BLaER1 treated with 17β-estradiol and CSF1 and Interleukin-3, amounts not matched to agents 10 nM and 100 nM (cell line): ENCODE measurements around the gene C12orf76.
"Not testable (repeated sequence)": the region's sequence is repeated elsewhere in the genome, so short reads cannot be mapped to it uniquely, and the experiment has no call there.

Source experiments
- H3K27ac ChIP-seq, 11 experiments: shearing (Covaris generic); formaldehyde crosslinking; 2 replicates each; pipeline ENCODE4 v1.8.1; 2022
- H3K27me3 ChIP-seq, 11 experiments: shearing (Covaris generic); formaldehyde crosslinking; 2 replicates each; pipeline ENCODE4 v1.8.1; 2022
- H3K36me3 ChIP-seq, 11 experiments: shearing (Covaris generic); formaldehyde crosslinking; 2 replicates each; pipeline ENCODE4 v1.8.1; 2022
- H3K4me1 ChIP-seq, 10 experiments: shearing (Covaris generic); formaldehyde crosslinking; 2 replicates each; pipeline ENCODE4 v1.8.1; 2022
- H3K4me2 ChIP-seq, 11 experiments: shearing (Covaris generic); formaldehyde crosslinking; 2 replicates each; pipeline ENCODE4 v1.8.1; 2022
- H3K4me3 ChIP-seq, 10 experiments: shearing (Covaris generic); formaldehyde crosslinking; 2 replicates each; pipeline ENCODE4 v1.8.1; 2022
- H3K9ac ChIP-seq, 11 experiments: shearing (Covaris generic); formaldehyde crosslinking; 2 replicates each; pipeline ENCODE4 v1.8.1; 2022
- H3K9me3 ChIP-seq, 11 experiments: shearing (Covaris generic); formaldehyde crosslinking; replicated peaks in 1 of 11; 2 replicates each; pipeline ENCODE4 v1.8.1; 2022
- H4K20me1 ChIP-seq, 11 experiments: shearing (Covaris generic); formaldehyde crosslinking; 2 replicates each; pipeline ENCODE4 v1.8.1; 2022
- Cebpa-rat ChIP-seq, 11 experiments: shearing (Covaris generic); IDR thresholded peaks; 2 replicates each; pipeline ENCODE4 v1.8.1; 2022

C12orf76 gene

GRCh38 chr12:110015132-110015531, 33.2 kb downstream of the C12orf76 start:
- peaks cover 24 to 46% (median 38%) of the 10 kb centered on the region in 10 experiments for H3K4me1 ChIP-seq
- peak overlapping the region in 10 of 11 experiments; percentile 17 to 57 (median 31); a peak in 11 of 22 replicates for H3K9ac ChIP-seq
- H3K4me2 ChIP-seq: peak overlapping the region; percentile 35 to 85 (median 66)
- H3K9me3 ChIP-seq: no peaks in the 10 kb centered on the region
- H3K27me3 ChIP-seq: no peaks in the 10 kb centered on the region
- peaks cover 72 to 83% (median 78%) of the 10 kb centered on the region in 11 experiments for H3K36me3 ChIP-seq
- peak overlapping the region in 10 of 11 experiments; percentile 38 to 68 (median 53); a peak in 19 of 22 replicates for H3K27ac ChIP-seq
- H4K20me1 ChIP-seq: peaks cover 0 to 19% (median 0%) of the 10 kb centered on the region in 11 experiments; a peak in 5 of 22 replicates
- no peak overlapping the region for H3K4me3 ChIP-seq
- no peak for TF ChIP-seq Cebpa-rat (IDR thresholded peaks at IDR 0.05)

- peak overlapping the region in 9 of 11 experiments; percentile 31 to 69 (median 58); a peak in 16 of 22 replicates for H3K27ac ChIP-seq
- peak in 6 of 11 experiments; percentile 13 to 68 (median 40); a peak in 4 of 22 replicates for TF ChIP-seq Cebpa-rat (IDR thresholded peaks at IDR 0.05)
- H3K9me3 ChIP-seq: peaks cover 0 to 7% (median under 1%) of the 10 kb centered on the region in 11 experiments; a peak in 10 of 22 replicates
- peak overlapping the region in 10 of 11 experiments; percentile 20 to 78 (median 54); a peak in 16 of 22 replicates for H3K4me2 ChIP-seq
- H3K4me3 ChIP-seq: no peak overlapping the region
- H3K4me1 ChIP-seq: peaks cover 24 to 50% (median 41%) of the 10 kb centered on the region in 10 experiments
- peaks cover 50 to 65% (median 53%) of the 10 kb centered on the region in 11 experiments for H3K36me3 ChIP-seq
- no peaks in the 10 kb centered on the region for H3K27me3 ChIP-seq
- H4K20me1 ChIP-seq: peaks cover 0 to 19% (median 0%) of the 10 kb centered on the region in 11 experiments; a peak in 5 of 22 replicates
- peak overlapping the region in 1 of 11 experiments; percentile 27; a peak in 1 of 22 replicates for H3K9ac ChIP-seq
Observed at GRCh38 chr12:110012659-110013058, 35.7 kb downstream of the C12orf76 start.

DNA sequence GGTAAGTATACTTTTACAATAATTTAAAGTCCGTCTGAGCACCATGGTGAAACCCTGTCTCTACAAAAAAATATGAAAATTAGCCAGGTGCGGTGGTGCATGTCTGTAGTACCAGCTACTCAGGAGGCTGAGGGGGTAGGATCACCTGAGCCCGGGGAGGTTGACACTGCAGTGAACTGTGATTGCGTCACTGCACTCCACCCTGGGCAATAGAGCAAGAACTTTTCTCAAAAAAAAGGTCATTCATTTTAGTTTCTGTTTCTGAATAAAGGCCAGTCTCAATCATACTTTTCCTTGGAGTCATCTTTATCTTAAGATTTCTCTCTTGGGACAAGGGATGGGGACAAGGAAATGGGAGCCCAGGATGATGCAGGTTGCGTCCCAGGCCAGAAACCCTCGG, 36.2 kb downstream of the C12orf76 start:
- H3K9me3 ChIP-seq: peaks cover 0 to 12% (median 6%) of the 10 kb centered on the region in 11 experiments; a peak in 14 of 22 replicates
- peaks cover 0 to 19% (median 0%) of the 10 kb centered on the region in 11 experiments; a peak in 5 of 22 replicates for H4K20me1 ChIP-seq
- TF ChIP-seq Cebpa-rat (IDR thresholded peaks at IDR 0.05): peak in 8 of 11 experiments; percentile 46 to 85 (median 67); a peak in 11 of 22 replicates
- peak overlapping the region in 10 of 11 experiments; percentile 22 to 69 (median 54); a peak in 16 of 22 replicates for H3K27ac ChIP-seq
- H3K9ac ChIP-seq: peak overlapping the region in 3 of 11 experiments; percentile 3 to 27 (median 8); a peak in 3 of 22 replicates
- H3K27me3 ChIP-seq: no peaks in the 10 kb centered on the region
- H3K4me3 ChIP-seq: no peak overlapping the region
- H3K4me1 ChIP-seq: peaks cover 24 to 50% (median 41%) of the 10 kb centered on the region in 10 experiments
- H3K36me3 ChIP-seq: peaks cover 46 to 61% (median 49%) of the 10 kb centered on the region in 11 experiments
- peak overlapping the region; percentile 20 to 78 (median 53); a peak in 18 of 22 replicates for H3K4me2 ChIP-seq

DNA sequence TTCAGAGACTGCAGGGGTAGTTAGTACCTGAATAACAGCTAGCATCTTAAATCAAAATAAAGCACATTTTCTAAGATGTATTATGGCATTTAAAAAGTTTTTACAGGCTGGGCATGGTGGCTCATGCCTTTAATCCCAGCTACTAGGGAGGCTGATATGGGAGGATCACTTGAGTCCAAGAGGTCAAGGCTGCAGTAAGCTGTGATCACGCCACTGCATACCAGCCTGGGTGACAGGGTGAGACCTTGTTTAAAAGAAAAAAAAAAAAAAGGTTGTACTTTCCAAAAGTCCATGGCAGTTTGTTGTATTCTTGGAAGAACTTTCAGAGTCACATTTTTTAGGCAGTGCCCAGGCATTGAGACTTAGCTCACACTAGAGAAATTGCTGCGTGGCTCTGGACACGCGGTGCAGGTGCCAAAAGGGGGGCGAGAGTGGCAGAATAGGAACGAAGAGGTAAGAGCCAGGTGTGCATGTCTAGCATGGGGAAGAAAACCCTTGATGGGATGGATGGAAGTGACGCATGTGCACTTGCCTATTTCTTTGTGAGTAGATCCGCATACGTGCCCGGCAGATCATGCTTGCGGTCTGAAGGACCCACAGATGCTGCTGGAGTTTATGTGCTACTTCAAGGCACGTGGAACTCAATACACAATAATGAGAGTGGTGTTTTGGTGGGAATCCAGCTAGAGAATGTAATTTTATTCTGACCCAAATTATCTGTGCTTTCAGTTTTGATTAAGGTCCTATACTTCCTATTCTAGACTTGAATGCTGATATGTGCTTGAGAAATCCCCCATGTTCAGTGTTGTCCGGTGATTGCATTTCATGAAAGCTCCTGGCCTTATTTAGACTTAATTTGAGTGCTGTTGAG, 37.2 kb downstream of the C12orf76 start:
- peak overlapping the region in 1 of 11 experiments; percentile 4; a peak in 2 of 22 replicates for H3K9ac ChIP-seq
- TF ChIP-seq Cebpa-rat (IDR thresholded peaks at IDR 0.05): no peak
- no peaks in the 10 kb centered on the region for H3K27me3 ChIP-seq
- H3K9me3 ChIP-seq: peaks cover 0 to 22% (median 15%) of the 10 kb centered on the region in 11 experiments; a peak in 14 of 22 replicates
- peak overlapping the region in 8 of 11 experiments; percentile 20 to 78 (median 54); a peak in 14 of 22 replicates for H3K4me2 ChIP-seq
- peak overlapping the region in 8 of 11 experiments; percentile 22 to 69 (median 50); a peak in 8 of 22 replicates for H3K27ac ChIP-seq
- peaks cover 0 to 19% (median 0%) of the 10 kb centered on the region in 11 experiments; a peak in 5 of 22 replicates for H4K20me1 ChIP-seq
- no peak overlapping the region for H3K4me3 ChIP-seq
- peaks cover 37 to 61% (median 47%) of the 10 kb centered on the region in 11 experiments for H3K36me3 ChIP-seq
- peaks cover 24 to 50% (median 41%) of the 10 kb centered on the region in 10 experiments for H3K4me1 ChIP-seq

GRCh38 chr12:110008681-110009398, 39.5 kb downstream of the C12orf76 start:
- Histone ChIP-seq H3K4me1 (peaks cover 22 to 46% (median 28%) of the 10 kb centered on the region in 10 experiments), H3K4me2 (0 out of 22 replicates have a peak overlapping the region, but pooled peaks of 1 of the 11 experiments have one; percentile 26), H3K36me3 (peaks cover 18 to 67% (median 38%) of the 10 kb centered on the region in 11 experiments), H3K9me3 (peaks cover 0 to 33% (median 23%) of the 10 kb centered on the region in 11 experiments; a peak in 14 of 22 replicates), H3K27ac (peak overlapping the region in 8 of 11 experiments; percentile 22 to 90 (median 50); a peak in 12 of 22 replicates), H4K20me1 (peaks cover 0 to 16% (median under 1%) of the 10 kb centered on the region in 11 experiments; a peak in 4 of 22 replicates)
- H3K27me3 ChIP-seq, H3K9ac ChIP-seq, H3K4me3 ChIP-seq: not testable (repeated sequence)

DNA sequence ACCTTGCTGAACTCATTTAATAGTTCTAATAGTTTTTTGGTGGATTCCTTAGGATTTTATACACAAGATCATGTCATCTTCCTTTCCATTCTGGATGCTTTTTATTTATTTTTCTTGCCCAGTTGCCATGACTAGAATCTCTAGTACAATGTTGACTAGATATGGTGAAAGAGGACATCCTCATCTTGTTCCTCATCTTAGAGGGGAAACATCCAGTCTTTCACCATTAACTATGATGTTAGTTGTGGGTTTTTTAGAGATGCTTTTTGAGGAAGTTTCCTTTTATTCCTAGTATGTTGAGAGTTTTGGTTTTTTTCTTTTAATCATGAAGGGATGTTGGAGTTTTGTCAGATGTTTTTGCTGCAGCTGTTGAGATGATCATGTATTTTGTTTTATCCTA, 40.4 kb downstream of the C12orf76 start:
- no peak for TF ChIP-seq Cebpa-rat (IDR thresholded peaks at IDR 0.05)
- peaks cover 0 to 26% (median 3%) of the 10 kb centered on the region in 11 experiments; a peak in 4 of 22 replicates for H4K20me1 ChIP-seq
- peak overlapping the region in 8 of 11 experiments; percentile 36 to 90 (median 58); a peak in 13 of 22 replicates for H3K27ac ChIP-seq
- no peak overlapping the region for H3K4me3 ChIP-seq
- no peak overlapping the region; a peak in 1 of 22 replicates for H3K4me2 ChIP-seq
- H3K36me3 ChIP-seq: peaks cover 18 to 67% (median 35%) of the 10 kb centered on the region in 11 experiments
- peaks cover 22 to 42% (median 27%) of the 10 kb centered on the region in 10 experiments for H3K4me1 ChIP-seq
- no peaks in the 10 kb centered on the region for H3K27me3 ChIP-seq
- peaks cover 0 to 33% (median 23%) of the 10 kb centered on the region in 11 experiments; a peak in 14 of 22 replicates for H3K9me3 ChIP-seq
- H3K9ac ChIP-seq: peak overlapping the region in 3 of 11 experiments; percentile 19 to 67 (median 55); a peak in 3 of 22 replicates

DNA sequence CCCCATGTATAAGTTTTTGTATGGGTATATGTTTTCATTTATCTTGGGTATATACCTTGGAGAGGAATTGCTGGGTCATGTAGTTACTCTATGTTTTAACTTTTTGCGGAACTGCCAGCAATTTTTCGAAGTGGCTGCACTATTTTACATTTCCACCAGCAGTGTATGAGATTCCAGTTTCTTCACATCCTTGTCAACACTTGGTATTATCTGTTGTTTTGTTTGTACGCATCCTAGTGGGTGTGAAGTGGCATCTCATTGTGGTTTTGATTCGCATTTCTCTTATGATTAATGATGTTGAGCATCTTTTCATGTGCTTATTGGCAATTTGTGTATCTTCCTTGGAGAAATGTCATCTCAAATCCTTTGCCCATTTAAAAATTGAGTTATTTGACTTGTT, 42.2 kb downstream of the C12orf76 start:
- Histone ChIP-seq H3K4me1 (peaks cover 7 to 33% (median 12%) of the 10 kb centered on the region in 10 experiments; a peak in 19 of 20 replicates), H3K4me2 (no peak overlapping the region)

More for the DNA sequence above, 42.2 kb downstream of the C12orf76 start:
- Histone ChIP-seq H3K27ac (no peak overlapping the region), H3K27me3 (peaks cover 0 to 5% (median 3%) of the 10 kb centered on the region in 11 experiments; a peak in 9 of 22 replicates), H3K36me3 (peaks cover 14 to 61% (median 34%) of the 10 kb centered on the region in 11 experiments; a peak in 19 of 22 replicates), H3K9ac (no peak overlapping the region), H4K20me1 (peaks cover 0 to 27% (median 6%) of the 10 kb centered on the region in 11 experiments; a peak in 6 of 22 replicates), H3K4me3 (no peak overlapping the region), H3K9me3 (peaks cover 0 to 33% (median 23%) of the 10 kb centered on the region in 11 experiments; a peak in 14 of 22 replicates)
- no peak for TF ChIP-seq Cebpa-rat (IDR thresholded peaks at IDR 0.05)
